GM23338 (cell line): ENCODE data around the gene PPP1R2. TPM values are rescaled to one million over a fixed set of nuclear protein-coding genes. Genes with fewer than 3 reads are reported as not detected.

Experiments used
- ATAC-seq: fragments of 200-7000 bp; cut with Tn5 transposase; 3 replicates; pipeline ENCODE4 v1.9.1; 2020
- DNase-seq: peaks from one replicate; pipeline ENCODE4 v3.0.0-alpha.2; 2015; ENCODE audit warnings: low spot score
- H2AFZ ChIP-seq: fragments of 200-600 bp; sonication (generic); 2 replicates; pipeline ENCODE4 v1.8.0; 2016; ENCODE audit warnings: antibody characterized with exemption, mild to moderate bottlenecking, moderate library complexity
- H3F3A ChIP-seq: fragments of 200-600 bp; sonication (generic); replicated peaks from 2 replicates; pipeline ENCODE4 v1.8.0; 2017; ENCODE audit warnings: antibody characterized with exemption, mixed run types, low read depth
- H3K27ac ChIP-seq: fragments of 200-600 bp; sonication (generic); 2 replicates; pipeline ENCODE4 v1.6.1; 2016; ENCODE audit warnings: low read depth
- H3K27me3 ChIP-seq: fragments of 200-600 bp; sonication (generic); 2 replicates; pipeline ENCODE4 v1.8.0; 2016; ENCODE audit warnings: mild to moderate bottlenecking, mixed run types, moderate library complexity; ENCODE audit not compliant: insufficient read depth
- H3K36me3 ChIP-seq: fragments of 200-600 bp; sonication (generic); 2 replicates; pipeline ENCODE4 v1.8.0; 2016; ENCODE audit warnings: mild to moderate bottlenecking; ENCODE audit not compliant: insufficient read depth
- H3K4me1 ChIP-seq: fragments of 200-600 bp; sonication (generic); 2 replicates; pipeline ENCODE4 v1.8.0; 2016; ENCODE audit warnings: mild to moderate bottlenecking, moderate library complexity; ENCODE audit not compliant: insufficient read depth
- H3K4me2 ChIP-seq: fragments of 200-600 bp; sonication (generic); 2 replicates; pipeline ENCODE4 v1.7.1; 2017; ENCODE audit warnings: mixed run types
- H3K4me3 ChIP-seq: fragments of 200-600 bp; sonication (generic); 2 replicates; pipeline ENCODE4 v1.6.1; 2016; ENCODE audit warnings: mixed run types
- H3K79me2 ChIP-seq: fragments of 200-600 bp; sonication (generic); replicated peaks from 2 replicates; pipeline ENCODE4 v1.8.0; 2017; ENCODE audit warnings: mild to moderate bottlenecking; ENCODE audit not compliant: insufficient read depth
- H3K9me2 ChIP-seq: fragments of 200-600 bp; sonication (generic); 2 replicates; pipeline ENCODE4 v1.8.0; 2017; ENCODE audit not compliant: insufficient read depth
- H4K20me1 ChIP-seq: fragments of 200-600 bp; sonication (generic); replicated peaks from 2 replicates; pipeline ENCODE4 v1.8.0; 2017; ENCODE audit warnings: mild to moderate bottlenecking; ENCODE audit not compliant: insufficient read depth
- H3K27ac Mint-ChIP-seq: 2 replicates; pipeline ENCODE4 v1.8.0; 2020; ENCODE audit warnings: inconsistent platforms, mild to moderate bottlenecking, moderate library complexity, mixed read lengths
- H3K27me3 Mint-ChIP-seq: 3 replicates; pipeline ENCODE4 v1.8.0; 2022; ENCODE audit warnings: low read depth, mild to moderate bottlenecking, moderate library complexity, mixed read lengths, inconsistent platforms; ENCODE audit not compliant: insufficient read depth, poor library complexity
- H3K36me3 Mint-ChIP-seq: 3 replicates; pipeline ENCODE4 v1.8.0; 2021; ENCODE audit warnings: low read depth, mild to moderate bottlenecking, inconsistent platforms, moderate library complexity, mixed read lengths
- H3K4me1 Mint-ChIP-seq: 3 replicates; pipeline ENCODE4 v1.8.0; 2020; ENCODE audit warnings: mild to moderate bottlenecking, inconsistent platforms, mixed read lengths
- H3K4me3 Mint-ChIP-seq: 3 replicates; pipeline ENCODE4 v1.8.0; 2021; ENCODE audit warnings: moderate library complexity, mild to moderate bottlenecking, inconsistent platforms, mixed read lengths
- H3K9me3 Mint-ChIP-seq: 3 replicates; pipeline ENCODE4 v1.8.0; 2020; ENCODE audit warnings: moderate library complexity, mild to moderate bottlenecking, inconsistent platforms, mixed read lengths
- CREB1 ChIP-seq: fragments of 250-450 bp; sonication (Bioruptor Pico); IDR thresholded peaks from 2 replicates; pipeline ENCODE4 v1.5.0; 2020; ENCODE audit warnings: low read depth, mild to moderate bottlenecking, moderate library complexity
- ETS1 ChIP-seq: IDR thresholded peaks from 2 replicates; pipeline ENCODE4 v1.6.1; 2016; ENCODE audit warnings: antibody characterized with exemption
- EZH2phosphoT487 ChIP-seq: fragments of 200-600 bp; sonication (generic); IDR thresholded peaks from one replicate; pipeline ENCODE4 v1.8.1; 2018; ENCODE audit warnings: antibody characterized with exemption; ENCODE audit not compliant: unreplicated experiment
- JUNB ChIP-seq: IDR thresholded peaks from one replicate; pipeline ENCODE4 v1.6.1; 2016; ENCODE audit warnings: antibody characterized with exemption; ENCODE audit not compliant: unreplicated experiment
- NANOG ChIP-seq: IDR thresholded peaks from 2 replicates; pipeline ENCODE4 v1.6.1; 2016; ENCODE audit warnings: antibody characterized with exemption, borderline replicate concordance
- STAT1 ChIP-seq: IDR thresholded peaks from one replicate; pipeline ENCODE4 v1.6.1; 2016; ENCODE audit warnings: antibody characterized with exemption; ENCODE audit not compliant: unreplicated experiment
- ZNF114 ChIP-seq: fragments of 250-450 bp; sonication (Bioruptor Pico); IDR thresholded peaks from 2 replicates; pipeline ENCODE4 v1.5.0; 2020; ENCODE audit warnings: mild to moderate bottlenecking, moderate library complexity
- ZNF331 ChIP-seq: fragments of 250-450 bp; sonication (Bioruptor Pico); IDR thresholded peaks from 2 replicates; pipeline ENCODE4 v1.5.0; 2020; ENCODE audit warnings: low read depth, mild to moderate bottlenecking, moderate library complexity
- polyA plus RNA-seq: library from polyadenylated mRNA; unstranded; fragments of >200 nt; fragmentation: Nextera tagmentation; extraction: Ambion mirVana; gene quantifications from 2 replicates; pipeline ENCODE4 v1.2.1, GENCODE V29; 2016
- total RNA-seq: library from RNA; depleted of rRNA; stranded (reverse); fragments of >200 nt; shearing (Covaris generic); gene quantifications from 2 replicates; pipeline ENCODE4 v1.2.3, GENCODE V29; 2014
- TF ChIP-seq, protein P1 (sequence below): IDR thresholded peaks from one replicate; pipeline ENCODE4 v1.6.1; 2018; ENCODE audit warnings: antibody characterized with exemption; ENCODE audit not compliant: unreplicated experiment
- TF ChIP-seq, protein P2 (sequence below): fragments of 250-450 bp; sonication (Bioruptor Pico); IDR thresholded peaks from 2 replicates; pipeline ENCODE4 v1.5.0; 2020; ENCODE audit warnings: mild to moderate bottlenecking, moderate library complexity

The PPP1R2 gene
- total and polyA plus RNA-seq, 2 experiments from 2014 or later = 45.9 to 46.8 TPM

DNA sequence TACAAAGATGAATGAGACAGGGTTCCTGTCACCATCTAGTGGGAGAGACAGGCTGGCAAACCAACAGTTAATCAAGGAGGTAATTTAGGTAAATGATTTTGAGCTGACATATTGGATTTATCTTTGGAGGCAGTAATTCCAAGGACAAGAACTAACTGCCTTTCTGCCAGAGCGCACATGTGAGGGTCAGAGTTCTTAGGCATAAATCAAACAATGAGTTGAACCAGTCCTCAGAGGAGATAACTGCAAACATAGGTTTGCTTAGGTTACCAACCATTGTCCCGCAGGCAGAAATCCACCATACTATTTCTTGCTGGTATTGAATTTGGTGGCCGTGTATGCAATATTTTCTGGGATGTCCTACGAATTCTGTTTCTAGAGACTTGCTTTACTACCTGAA, 14.2 kb upstream of the PPP1R2 start:
- TF ChIP-seq ZNF331 (CRISPR knock-in tag) (no peak), NANOG (no peak), STAT1 (no peak), EZH2phosphoT487 (no peak), JUNB (no peak)
- TF ChIP-seq, protein P1, sequence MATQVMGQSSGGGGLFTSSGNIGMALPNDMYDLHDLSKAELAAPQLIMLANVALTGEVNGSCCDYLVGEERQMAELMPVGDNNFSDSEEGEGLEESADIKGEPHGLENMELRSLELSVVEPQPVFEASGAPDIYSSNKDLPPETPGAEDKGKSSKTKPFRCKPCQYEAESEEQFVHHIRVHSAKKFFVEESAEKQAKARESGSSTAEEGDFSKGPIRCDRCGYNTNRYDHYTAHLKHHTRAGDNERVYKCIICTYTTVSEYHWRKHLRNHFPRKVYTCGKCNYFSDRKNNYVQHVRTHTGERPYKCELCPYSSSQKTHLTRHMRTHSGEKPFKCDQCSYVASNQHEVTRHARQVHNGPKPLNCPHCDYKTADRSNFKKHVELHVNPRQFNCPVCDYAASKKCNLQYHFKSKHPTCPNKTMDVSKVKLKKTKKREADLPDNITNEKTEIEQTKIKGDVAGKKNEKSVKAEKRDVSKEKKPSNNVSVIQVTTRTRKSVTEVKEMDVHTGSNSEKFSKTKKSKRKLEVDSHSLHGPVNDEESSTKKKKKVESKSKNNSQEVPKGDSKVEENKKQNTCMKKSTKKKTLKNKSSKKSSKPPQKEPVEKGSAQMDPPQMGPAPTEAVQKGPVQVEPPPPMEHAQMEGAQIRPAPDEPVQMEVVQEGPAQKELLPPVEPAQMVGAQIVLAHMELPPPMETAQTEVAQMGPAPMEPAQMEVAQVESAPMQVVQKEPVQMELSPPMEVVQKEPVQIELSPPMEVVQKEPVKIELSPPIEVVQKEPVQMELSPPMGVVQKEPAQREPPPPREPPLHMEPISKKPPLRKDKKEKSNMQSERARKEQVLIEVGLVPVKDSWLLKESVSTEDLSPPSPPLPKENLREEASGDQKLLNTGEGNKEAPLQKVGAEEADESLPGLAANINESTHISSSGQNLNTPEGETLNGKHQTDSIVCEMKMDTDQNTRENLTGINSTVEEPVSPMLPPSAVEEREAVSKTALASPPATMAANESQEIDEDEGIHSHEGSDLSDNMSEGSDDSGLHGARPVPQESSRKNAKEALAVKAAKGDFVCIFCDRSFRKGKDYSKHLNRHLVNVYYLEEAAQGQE = no peak
- Histone ChIP-seq H2AFZ (no peak overlapping the region), H3K9me2 (no peaks in the 10 kb centered on the region), H3F3A (no peaks in the 10 kb centered on the region), H3K4me2 (no peak overlapping the region), H3K4me1 (no peaks in the 10 kb centered on the region), H4K20me1 (0 out of 2 replicates have a peak, but pooled peaks cover 2% of the 10 kb centered on the region), H3K4me3 (no peak overlapping the region), H3K79me2 (no peaks in the 10 kb centered on the region), H3K36me3 (no peaks in the 10 kb centered on the region), H3K27me3 (no peaks in the 10 kb centered on the region), H3K27ac (no peak overlapping the region)
- no peak overlapping the region for H3K27ac Mint-ChIP-seq
- no peak overlapping the region for H3K4me3 Mint-ChIP-seq
- DNase-seq (no peak), ATAC-seq (no peak)
- H3K4me1 Mint-ChIP-seq = peaks cover 19% of the 10 kb centered on the region
- H3K27me3 Mint-ChIP-seq = peaks cover 17% of the 10 kb centered on the region
- H3K36me3 Mint-ChIP-seq = no peaks in the 10 kb centered on the region
- no peaks in the 10 kb centered on the region; the same call in 2 of the 3 replicates for H3K9me3 Mint-ChIP-seq

- H3K27me3 Mint-ChIP-seq = peaks cover 15% of the 10 kb centered on the region
- ATAC-seq (peak; percentile 84), DNase-seq (peak; percentile 77)
- Histone ChIP-seq H3K9me2 (no peaks in the 10 kb centered on the region), H3K4me3 (no peak overlapping the region), H2AFZ (peak overlapping the region; percentile 2; the same call in 1 of the 2 replicates), H3K36me3 (no peaks in the 10 kb centered on the region), H3K27ac (no peak overlapping the region), H3K4me1 (no peaks in the 10 kb centered on the region), H3K79me2 (no peaks in the 10 kb centered on the region), H4K20me1 (0 out of 2 replicates have a peak, but pooled peaks cover 2% of the 10 kb centered on the region), H3K4me2 (no peak overlapping the region), H3F3A (no peaks in the 10 kb centered on the region), H3K27me3 (no peaks in the 10 kb centered on the region)
- no peaks in the 10 kb centered on the region; the same call in 2 of the 3 replicates for H3K9me3 Mint-ChIP-seq
- no peak overlapping the region for H3K27ac Mint-ChIP-seq
- peaks cover 20% of the 10 kb centered on the region for H3K4me1 Mint-ChIP-seq
- H3K4me3 Mint-ChIP-seq = no peak overlapping the region
- H3K36me3 Mint-ChIP-seq = no peaks in the 10 kb centered on the region
- TF ChIP-seq CREB1 (0 out of 2 replicates have a peak, but pooled peaks have one; percentile 9), EZH2phosphoT487 (no peak), NANOG (no peak), ETS1 (no peak), ZNF114 (CRISPR knock-in tag) (no peak)
- TF ChIP-seq, protein P2, sequence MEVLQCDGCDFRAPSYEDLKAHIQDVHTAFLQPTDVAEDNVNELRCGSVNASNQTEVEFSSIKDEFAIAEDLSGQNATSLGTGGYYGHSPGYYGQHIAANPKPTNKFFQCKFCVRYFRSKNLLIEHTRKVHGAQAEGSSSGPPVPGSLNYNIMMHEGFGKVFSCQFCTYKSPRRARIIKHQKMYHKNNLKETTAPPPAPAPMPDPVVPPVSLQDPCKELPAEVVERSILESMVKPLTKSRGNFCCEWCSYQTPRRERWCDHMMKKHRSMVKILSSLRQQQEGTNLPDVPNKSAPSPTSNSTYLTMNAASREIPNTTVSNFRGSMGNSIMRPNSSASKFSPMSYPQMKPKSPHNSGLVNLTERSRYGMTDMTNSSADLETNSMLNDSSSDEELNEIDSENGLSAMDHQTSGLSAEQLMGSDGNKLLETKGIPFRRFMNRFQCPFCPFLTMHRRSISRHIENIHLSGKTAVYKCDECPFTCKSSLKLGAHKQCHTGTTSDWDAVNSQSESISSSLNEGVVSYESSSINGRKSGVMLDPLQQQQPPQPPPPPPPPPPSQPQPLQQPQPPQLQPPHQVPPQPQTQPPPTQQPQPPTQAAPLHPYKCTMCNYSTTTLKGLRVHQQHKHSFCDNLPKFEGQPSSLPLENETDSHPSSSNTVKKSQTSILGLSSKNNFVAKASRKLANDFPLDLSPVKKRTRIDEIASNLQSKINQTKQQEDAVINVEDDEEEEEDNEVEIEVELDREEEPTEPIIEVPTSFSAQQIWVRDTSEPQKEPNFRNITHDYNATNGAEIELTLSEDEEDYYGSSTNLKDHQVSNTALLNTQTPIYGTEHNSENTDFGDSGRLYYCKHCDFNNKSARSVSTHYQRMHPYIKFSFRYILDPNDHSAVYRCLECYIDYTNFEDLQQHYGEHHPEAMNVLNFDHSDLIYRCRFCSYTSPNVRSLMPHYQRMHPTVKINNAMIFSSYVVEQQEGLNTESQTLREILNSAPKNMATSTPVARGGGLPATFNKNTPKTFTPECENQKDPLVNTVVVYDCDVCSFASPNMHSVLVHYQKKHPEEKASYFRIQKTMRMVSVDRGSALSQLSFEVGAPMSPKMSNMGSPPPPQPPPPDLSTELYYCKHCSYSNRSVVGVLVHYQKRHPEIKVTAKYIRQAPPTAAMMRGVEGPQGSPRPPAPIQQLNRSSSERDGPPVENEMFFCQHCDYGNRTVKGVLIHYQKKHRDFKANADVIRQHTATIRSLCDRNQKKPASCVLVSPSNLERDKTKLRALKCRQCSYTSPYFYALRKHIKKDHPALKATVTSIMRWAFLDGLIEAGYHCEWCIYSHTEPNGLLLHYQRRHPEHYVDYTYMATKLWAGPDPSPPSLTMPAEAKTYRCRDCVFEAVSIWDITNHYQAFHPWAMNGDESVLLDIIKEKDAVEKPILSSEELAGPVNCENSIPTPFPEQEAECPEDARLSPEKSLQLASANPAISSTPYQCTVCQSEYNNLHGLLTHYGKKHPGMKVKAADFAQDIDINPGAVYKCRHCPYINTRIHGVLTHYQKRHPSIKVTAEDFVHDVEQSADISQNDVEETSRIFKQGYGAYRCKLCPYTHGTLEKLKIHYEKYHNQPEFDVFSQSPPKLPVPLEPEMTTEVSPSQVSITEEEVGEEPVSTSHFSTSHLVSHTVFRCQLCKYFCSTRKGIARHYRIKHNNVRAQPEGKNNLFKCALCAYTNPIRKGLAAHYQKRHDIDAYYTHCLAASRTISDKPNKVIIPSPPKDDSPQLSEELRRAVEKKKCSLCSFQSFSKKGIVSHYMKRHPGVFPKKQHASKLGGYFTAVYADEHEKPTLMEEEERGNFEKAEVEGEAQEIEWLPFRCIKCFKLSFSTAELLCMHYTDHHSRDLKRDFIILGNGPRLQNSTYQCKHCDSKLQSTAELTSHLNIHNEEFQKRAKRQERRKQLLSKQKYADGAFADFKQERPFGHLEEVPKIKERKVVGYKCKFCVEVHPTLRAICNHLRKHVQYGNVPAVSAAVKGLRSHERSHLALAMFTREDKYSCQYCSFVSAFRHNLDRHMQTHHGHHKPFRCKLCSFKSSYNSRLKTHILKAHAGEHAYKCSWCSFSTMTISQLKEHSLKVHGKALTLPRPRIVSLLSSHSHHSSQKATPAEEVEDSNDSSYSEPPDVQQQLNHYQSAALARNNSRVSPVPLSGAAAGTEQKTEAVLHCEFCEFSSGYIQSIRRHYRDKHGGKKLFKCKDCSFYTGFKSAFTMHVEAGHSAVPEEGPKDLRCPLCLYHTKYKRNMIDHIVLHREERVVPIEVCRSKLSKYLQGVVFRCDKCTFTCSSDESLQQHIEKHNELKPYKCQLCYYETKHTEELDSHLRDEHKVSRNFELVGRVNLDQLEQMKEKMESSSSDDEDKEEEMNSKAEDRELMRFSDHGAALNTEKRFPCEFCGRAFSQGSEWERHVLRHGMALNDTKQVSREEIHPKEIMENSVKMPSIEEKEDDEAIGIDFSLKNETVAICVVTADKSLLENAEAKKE (CRISPR knock-in tag) = no peak
Measured at GRCh38 chr3:195556390-195556789, 13.3 kb upstream of the PPP1R2 start.
